Ishikawa (cell line): ENCODE data around the gene SEPTIN10.

ENCODE experiments used
- CEBPB ChIP-seq: IDR thresholded peaks from 2 replicates; pipeline ENCODE4 v1.6.1; 2012
- CREB1 ChIP-seq: IDR thresholded peaks from 2 replicates; pipeline ENCODE4 v1.6.1; 2012; ENCODE audit warnings: low read depth
- EGR1 ChIP-seq: IDR thresholded peaks from 2 replicates; pipeline ENCODE4 v1.6.1; 2012
- EP300 ChIP-seq: IDR thresholded peaks from 2 replicates; pipeline ENCODE4 v1.6.1; 2012; ENCODE audit warnings: borderline replicate concordance
- FOXM1 ChIP-seq: IDR thresholded peaks from 2 replicates; pipeline ENCODE4 v1.6.1; 2012; ENCODE audit warnings: low read depth, borderline replicate concordance
- MAX ChIP-seq: IDR thresholded peaks from 2 replicates; pipeline ENCODE4 v1.6.1; 2012
- NFIC ChIP-seq: IDR thresholded peaks from 2 replicates; pipeline ENCODE4 v1.6.1; 2012
- RAD21 ChIP-seq: IDR thresholded peaks from 2 replicates; pipeline ENCODE4 v1.6.1; 2012; ENCODE audit warnings: low read depth
- REST ChIP-seq: IDR thresholded peaks from 2 replicates; pipeline ENCODE4 v1.6.1; 2012; ENCODE audit warnings: low read depth, mild to moderate bottlenecking
- TAF1 ChIP-seq: IDR thresholded peaks from 2 replicates; pipeline ENCODE4 v1.6.1; 2012; ENCODE audit warnings: low read depth, mild to moderate bottlenecking
- TCF12 ChIP-seq: IDR thresholded peaks from 2 replicates; pipeline ENCODE4 v1.6.1; 2012; ENCODE audit warnings: low read depth
- TEAD4 ChIP-seq: IDR thresholded peaks from 2 replicates; pipeline ENCODE4 v1.6.1; 2012
- USF1 ChIP-seq: IDR thresholded peaks from 2 replicates; pipeline ENCODE4 v1.6.1; 2012
- YY1 ChIP-seq: IDR thresholded peaks from 2 replicates; pipeline ENCODE4 v1.6.1; 2012; ENCODE audit warnings: low read depth
- ZBTB7A ChIP-seq: IDR thresholded peaks from 2 replicates; pipeline ENCODE4 v1.6.1; 2012; ENCODE audit warnings: low read depth

The SEPTIN10 gene

GRCh38 chr2:109526442-109526970 is 87.3 kb downstream of the SEPTIN10 start:
- no peak for TF ChIP-seq YY1
- TF ChIP-seq EP300 = no peak
- no peak for TF ChIP-seq TCF12
- no peak for TF ChIP-seq REST
- no peak for TF ChIP-seq NFIC
- no peak for TF ChIP-seq MAX
- TF ChIP-seq CREB1 = no peak
- TF ChIP-seq EGR1 = no peak
- no peak for TF ChIP-seq RAD21
- no peak for TF ChIP-seq FOXM1
- no peak for TF ChIP-seq TEAD4
- TF ChIP-seq ZBTB7A = no peak
- TF ChIP-seq TAF1 = no peak
- TF ChIP-seq USF1 = no peak
- TF ChIP-seq CEBPB = no peak

- TF ChIP-seq MAX = no peak
- no peak for TF ChIP-seq TCF12
- TF ChIP-seq RAD21 = no peak
- no peak for TF ChIP-seq TAF1
- no peak for TF ChIP-seq NFIC
- TF ChIP-seq EGR1 = no peak
- TF ChIP-seq YY1 = no peak
- no peak for TF ChIP-seq EP300
- TF ChIP-seq FOXM1 = no peak
- TF ChIP-seq ZBTB7A = no peak
- no peak for TF ChIP-seq USF1
- TF ChIP-seq TEAD4 = no peak
- TF ChIP-seq CEBPB = no peak
- TF ChIP-seq REST = no peak
- TF ChIP-seq CREB1 = no peak
Observed at GRCh38 chr2:109525836-109526235, 87.9 kb downstream of the SEPTIN10 start.

- no peak for TF ChIP-seq EGR1
- no peak for TF ChIP-seq EP300
- TF ChIP-seq USF1 = no peak
- TF ChIP-seq MAX = no peak
- TF ChIP-seq CREB1 = no peak
- TF ChIP-seq RAD21 = no peak
- TF ChIP-seq CEBPB = no peak
- no peak for TF ChIP-seq REST
- no peak for TF ChIP-seq TAF1
- no peak for TF ChIP-seq ZBTB7A
- TF ChIP-seq FOXM1 = no peak
- TF ChIP-seq TCF12 = no peak
- TF ChIP-seq YY1 = no peak
- no peak for TF ChIP-seq NFIC
- no peak for TF ChIP-seq TEAD4
Observed at GRCh38 chr2:109523536-109524361, 90.0 kb downstream of the SEPTIN10 start.
